ENCODE results near the gene KRT27.

GRCh38 chr17:40727447-40728231, 54.7 kb downstream of the KRT27 start:
- TF ChIP-seq CTCF (IDR thresholded peaks at IDR 0.05) (no peak), POLR2A (IDR thresholded peaks at IDR 0.05) (no peak)
